ENCODE measurements around the gene UTRN. TPM values are rescaled to one million over a fixed set of nuclear protein-coding genes. Genes with fewer than 3 reads are reported as not detected.

Gene UTRN
- total RNA-seq, 4 donors from 2014 or later: 98.6 to 112 (median 102) TPM

DNA sequence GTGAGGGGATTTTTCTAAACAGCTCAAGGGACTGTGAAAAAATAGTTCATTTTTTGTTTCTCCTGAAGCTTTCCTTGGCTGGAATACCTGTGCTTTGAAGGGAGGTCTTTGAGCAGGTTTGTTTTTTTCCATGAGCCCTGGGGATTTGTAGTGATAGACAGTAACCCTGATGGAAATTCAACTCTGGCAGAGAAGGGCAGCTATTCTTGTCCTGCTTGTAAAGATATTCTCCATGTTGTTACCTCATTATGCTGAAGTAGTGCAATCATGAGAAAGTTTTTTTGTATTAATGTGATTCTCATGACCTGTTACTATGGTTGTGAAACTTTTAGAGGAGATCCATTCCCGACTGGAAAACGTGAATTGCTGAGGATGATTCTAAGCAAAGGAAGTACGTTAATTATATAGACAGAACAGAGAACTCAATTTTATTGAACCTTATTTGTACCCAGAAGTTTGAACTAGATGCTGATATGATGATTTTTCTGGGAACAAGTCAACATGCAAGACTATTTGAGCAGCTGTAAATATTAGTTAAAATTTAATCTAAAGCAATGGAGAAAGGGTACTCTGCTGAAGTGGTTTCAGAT, 12.5 kb downstream of the UTRN start:
- Histone ChIP-seq H3K36me3 (peaks cover 0 to 12% (median 5%) of the 10 kb centered on the region in 4 donors), H3K4me3 (no peak overlapping the region), H3K9me3 (no peaks in the 10 kb centered on the region), H3K27me3 (no peaks in the 10 kb centered on the region), H3K27ac (replicated peaks in 1 of 4) (peak overlapping the region; percentile 44 to 63 (median 60)), H3K4me1 (peaks cover 28 to 41% (median 34%) of the 10 kb centered on the region in 4 donors)
- intact Hi-C loops (cut with DNase I): no loop called here
- no peak for TF ChIP-seq POLR2AphosphoS5 (IDR thresholded peaks at IDR 0.05)
- no peak for TF ChIP-seq EP300 (IDR thresholded peaks at IDR 0.05)
- DNase-seq (ENCODE audit: extremely low spot score): no peak
- WGBS: 58% methylated on average over 3 of the region's 3 CpGs

- no peaks in the 10 kb centered on the region for H3K9me3 ChIP-seq
- peaks cover 0 to 11% (median 5%) of the 10 kb centered on the region in 4 donors for H3K36me3 ChIP-seq
- no peaks in the 10 kb centered on the region for H3K27me3 ChIP-seq
- peaks cover 28 to 41% (median 33%) of the 10 kb centered on the region in 4 donors for H3K4me1 ChIP-seq
- no peak overlapping the region for H3K4me3 ChIP-seq
- 79% methylated on average over 5 of the region's 5 CpGs for WGBS
- peak overlapping the region in 1 of 4 donors; percentile 63 for H3K27ac ChIP-seq (replicated peaks in 1 of 4)
- DNase-seq (ENCODE audit: extremely low spot score): no peak
- peak in 1 of 2 donors; percentile 17 for TF ChIP-seq POLR2AphosphoS5 (IDR thresholded peaks at IDR 0.05)
- TF ChIP-seq CTCF (IDR thresholded peaks at IDR 0.05): no peak
- intact Hi-C loops (cut with DNase I): no loop called here
These were observed 13.1 kb downstream of the UTRN start for GRCh38 chr6:144298194-144298593.

GRCh38 chr6:144298916-144299315, 13.8 kb downstream of the UTRN start:
- no peaks in the 10 kb centered on the region for H3K9me3 ChIP-seq

DNA sequence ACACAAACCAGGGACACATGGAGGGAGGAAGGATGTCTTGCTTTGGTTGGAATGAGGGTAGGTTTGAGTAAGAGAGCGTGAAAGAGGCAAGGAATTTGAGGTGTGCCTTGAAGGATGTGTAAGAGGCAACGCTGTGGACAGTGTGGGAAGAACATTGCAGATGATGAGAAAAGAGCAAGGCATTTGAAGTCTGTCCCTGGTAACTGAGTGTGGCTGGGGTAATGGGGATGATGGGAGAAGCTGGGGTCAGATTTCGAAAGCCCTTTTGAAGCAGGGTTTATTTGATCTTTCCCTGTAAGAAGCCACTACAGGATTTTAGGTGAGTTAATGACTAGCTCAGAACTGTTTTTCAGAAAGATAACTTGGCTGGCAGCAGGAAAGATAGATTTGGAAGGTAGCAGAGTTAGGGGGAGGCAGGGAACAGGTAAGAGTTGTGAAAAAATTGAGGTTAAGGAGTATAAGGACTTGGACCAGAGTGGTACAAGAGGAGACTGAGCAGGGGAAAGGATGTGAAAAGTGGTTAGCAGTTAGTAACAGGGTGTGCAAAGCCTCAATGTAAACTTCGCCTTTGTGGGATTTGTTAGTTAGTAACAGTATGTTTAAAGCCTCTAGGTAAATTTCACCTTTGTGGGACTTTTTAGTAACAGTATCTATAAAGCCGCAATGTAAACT, 17.7 kb downstream of the UTRN start:
- H3K36me3 ChIP-seq: peaks cover 0 to 8% (median under 1%) of the 10 kb centered on the region in 4 donors
- no peak overlapping the region for H3K27ac ChIP-seq (replicated peaks in 1 of 4)
- TF ChIP-seq EP300 (IDR thresholded peaks at IDR 0.05) (no peak), POLR2A (IDR thresholded peaks at IDR 0.05; ENCODE audit: low read depth) (no peak), POLR2AphosphoS5 (IDR thresholded peaks at IDR 0.05) (no peak), CTCF (IDR thresholded peaks at IDR 0.05) (no peak)
- intact Hi-C loops (cut with DNase I): no loop called here
- no peaks in the 10 kb centered on the region for H3K27me3 ChIP-seq
- peaks cover 2 to 13% (median 7%) of the 10 kb centered on the region in 4 donors for H3K4me1 ChIP-seq
- H3K9me3 ChIP-seq: no peaks in the 10 kb centered on the region
- no peak overlapping the region for H3K4me3 ChIP-seq
- 96% methylated on average over 5 of the region's 5 CpGs for WGBS
- DNase-seq (ENCODE audit: extremely low spot score): no peak

More at GRCh38 chr6:144298916-144299315, 13.8 kb downstream of the UTRN start:
- Histone ChIP-seq H3K4me3 (no peak overlapping the region), H3K4me1 (peaks cover 28 to 35% (median 32%) of the 10 kb centered on the region in 4 donors), H3K27me3 (no peaks in the 10 kb centered on the region), H3K36me3 (peaks cover 0 to 11% (median 5%) of the 10 kb centered on the region in 4 donors), H3K27ac (replicated peaks in 1 of 4) (no peak overlapping the region)
- DNase-seq (ENCODE audit: extremely low spot score): no peak
- WGBS: 90% methylated on average over 1 of the region's 1 CpG
- no peak for TF ChIP-seq POLR2AphosphoS5 (IDR thresholded peaks at IDR 0.05)
- TF ChIP-seq EP300 (IDR thresholded peaks at IDR 0.05): no peak
- no peak for TF ChIP-seq POLR2A (IDR thresholded peaks at IDR 0.05; ENCODE audit: low read depth)
- TF ChIP-seq CTCF (IDR thresholded peaks at IDR 0.05): no peak
- intact Hi-C loops (cut with DNase I): no loop called here

GRCh38 chr6:144304223-144304848, 19.2 kb downstream of the UTRN start:
- no peak for DNase-seq (ENCODE audit: extremely low spot score)
- Histone ChIP-seq H3K27me3 (no peaks in the 10 kb centered on the region), H3K4me3 (no peak overlapping the region), H3K27ac (replicated peaks in 1 of 4) (no peak overlapping the region), H3K36me3 (peaks cover 0 to 20% (median 12%) of the 10 kb centered on the region in 4 donors), H3K4me1 (no peaks in the 10 kb centered on the region), H3K9me3 (no peaks in the 10 kb centered on the region)
- WGBS: 100% methylated on average over 4 of the region's 4 CpGs
- no peak for TF ChIP-seq POLR2A (IDR thresholded peaks at IDR 0.05; ENCODE audit: low read depth)
- no peak for TF ChIP-seq POLR2AphosphoS5 (IDR thresholded peaks at IDR 0.05)
- no peak for TF ChIP-seq EP300 (IDR thresholded peaks at IDR 0.05)
- TF ChIP-seq CTCF (IDR thresholded peaks at IDR 0.05): no peak
- intact Hi-C loops (cut with DNase I): no loop called here

Data from esophagus muscularis mucosa (tissue), 4 donors.